HepG2 (cell line): ENCODE results near the gene KLF11.

Source experiments
- EZH2 ChIP-seq: conservative IDR thresholded peaks from 2 replicates; pipeline ENCODE4 v1.6.1; 2012; ENCODE audit warnings: mild to moderate bottlenecking, low read depth, low read length, moderate library complexity
- ZNF207 ChIP-seq: fragments of 450-650 bp; IDR thresholded peaks from 2 replicates; pipeline ENCODE4 v1.6.1; 2016; ENCODE audit warnings: antibody characterized with exemption, borderline replicate concordance

DNA sequence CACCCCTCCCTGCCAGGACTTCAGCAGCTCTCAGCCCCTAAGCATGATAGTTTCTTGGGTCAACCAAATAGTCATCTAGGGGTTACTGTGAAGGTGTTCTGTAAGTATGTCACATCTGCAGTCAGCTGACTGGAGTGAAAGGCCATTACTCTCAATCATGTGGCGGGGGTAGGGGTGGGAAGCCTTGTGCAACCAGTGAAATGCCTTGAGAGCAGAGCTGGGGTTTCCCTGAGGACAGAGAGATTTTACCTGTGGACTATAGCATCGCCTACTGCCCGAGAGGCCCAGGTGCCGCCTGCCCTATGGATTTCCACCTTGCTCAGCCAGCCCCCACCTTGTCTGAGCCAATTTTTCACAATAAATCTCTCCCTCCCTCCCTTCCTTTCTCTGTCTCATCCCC lies 20.9 kb upstream of the KLF11 start:
- no peak for TF ChIP-seq ZNF207
- no peak for TF ChIP-seq EZH2
